ENCODE results near the gene FIP1L1.
"Not testable (repeated sequence)": the region's sequence is repeated elsewhere in the genome, so short reads cannot be mapped to it uniquely, and the experiment has no call there.

FIP1L1 gene, protein sequence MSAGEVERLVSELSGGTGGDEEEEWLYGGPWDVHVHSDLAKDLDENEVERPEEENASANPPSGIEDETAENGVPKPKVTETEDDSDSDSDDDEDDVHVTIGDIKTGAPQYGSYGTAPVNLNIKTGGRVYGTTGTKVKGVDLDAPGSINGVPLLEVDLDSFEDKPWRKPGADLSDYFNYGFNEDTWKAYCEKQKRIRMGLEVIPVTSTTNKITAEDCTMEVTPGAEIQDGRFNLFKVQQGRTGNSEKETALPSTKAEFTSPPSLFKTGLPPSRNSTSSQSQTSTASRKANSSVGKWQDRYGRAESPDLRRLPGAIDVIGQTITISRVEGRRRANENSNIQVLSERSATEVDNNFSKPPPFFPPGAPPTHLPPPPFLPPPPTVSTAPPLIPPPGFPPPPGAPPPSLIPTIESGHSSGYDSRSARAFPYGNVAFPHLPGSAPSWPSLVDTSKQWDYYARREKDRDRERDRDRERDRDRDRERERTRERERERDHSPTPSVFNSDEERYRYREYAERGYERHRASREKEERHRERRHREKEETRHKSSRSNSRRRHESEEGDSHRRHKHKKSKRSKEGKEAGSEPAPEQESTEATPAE

GRCh38 chr4:53377319-53378170 lies at the start of gene FIP1L1:
TSS of gene FIP1L1 (plus strand) at chr4:53377641. CDS start at chr4:53377839, 198 bp downstream.
- peak; percentile 92 for DNase-seq

- DNase-seq, result not testable (repeated sequence)
Observed at GRCh38 chr4:53334916-53335315, 42.5 kb upstream of the FIP1L1 start.

DNA sequence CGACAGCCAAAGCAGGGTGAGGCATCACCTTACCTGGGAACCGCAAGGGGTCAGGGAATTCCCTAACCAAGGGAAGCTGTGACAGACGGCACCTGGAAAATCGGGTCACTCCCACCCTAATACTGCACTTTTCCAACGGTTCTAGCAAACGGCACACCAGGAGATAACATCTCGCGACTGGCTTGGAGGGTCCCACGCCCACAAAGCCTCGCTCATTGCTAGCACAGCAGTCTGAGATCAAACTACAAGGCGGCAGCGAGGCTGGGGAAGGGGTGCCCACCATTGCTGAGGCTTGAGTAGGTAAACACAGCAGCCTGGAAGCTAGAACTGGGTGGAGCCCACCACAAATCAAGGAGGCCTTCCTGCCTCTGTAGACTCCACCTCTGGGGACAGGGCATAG lies 37.3 kb upstream of the FIP1L1 start:
- DNase-seq, result not testable (repeated sequence)

- DNase-seq, result not testable (repeated sequence)
Observed at GRCh38 chr4:53346392-53346791, 31.0 kb upstream of the FIP1L1 start.

DNA sequence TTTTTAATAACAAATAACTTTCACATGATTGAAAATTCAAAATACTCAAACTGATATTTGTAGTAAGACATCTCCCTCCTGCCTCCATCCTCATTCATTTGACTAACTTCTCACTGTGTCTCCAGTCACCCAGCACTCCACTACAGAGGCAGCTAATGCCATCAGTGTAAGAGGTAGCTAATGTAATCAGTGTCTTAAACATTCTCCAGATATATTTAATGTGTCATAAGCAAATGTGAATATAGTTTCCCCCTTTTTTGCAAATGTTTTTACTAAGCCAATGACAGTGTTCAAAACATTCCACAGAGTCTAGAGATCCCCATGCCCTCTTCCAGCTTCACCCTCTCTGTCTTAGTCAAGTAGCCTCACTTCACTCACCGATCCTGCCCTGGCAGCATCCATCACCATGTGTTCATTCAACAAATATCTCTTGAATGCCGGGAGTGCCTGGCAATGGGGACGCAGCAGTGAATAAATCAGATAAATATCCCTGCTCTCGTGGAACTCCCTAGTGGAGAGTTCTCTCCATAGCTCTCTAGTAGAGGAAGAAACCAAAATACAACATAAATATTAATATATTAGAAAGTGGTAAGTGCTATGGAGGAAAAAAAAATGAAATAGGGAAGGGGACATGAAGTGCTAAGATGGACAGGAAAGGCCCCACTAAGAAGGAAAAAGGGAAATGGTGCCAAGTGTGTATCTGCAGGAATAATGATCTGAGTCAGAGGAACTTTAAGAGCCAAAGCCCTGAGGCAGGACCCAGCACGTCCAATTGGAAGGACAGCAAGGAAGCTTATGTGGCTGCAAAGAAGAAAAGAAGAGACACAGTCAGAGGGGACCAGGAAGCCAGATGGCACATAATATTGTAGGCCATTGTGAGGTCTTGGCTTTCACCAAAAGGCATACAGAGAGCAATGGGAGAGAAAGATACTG lies 30.3 kb upstream of the FIP1L1 start:
- DNase-seq, result no peak

DNA sequence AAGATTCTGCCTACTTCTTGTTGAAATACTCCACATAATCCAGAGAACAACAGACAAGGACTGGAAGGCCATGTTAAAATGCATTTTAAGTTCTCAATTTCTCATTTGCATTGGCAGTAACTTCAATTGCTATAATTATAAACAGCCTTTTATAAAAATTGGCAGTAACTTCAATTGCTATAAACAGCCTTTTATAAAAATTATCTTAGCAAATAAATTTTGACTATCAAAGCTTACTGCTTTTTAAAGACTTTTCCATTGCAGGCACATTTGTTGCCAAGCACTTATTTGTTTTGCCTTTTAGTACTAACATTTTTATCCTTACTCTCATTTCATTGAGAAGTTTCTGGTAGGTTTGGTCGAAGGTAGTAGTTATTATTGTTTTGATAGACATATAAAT lies 29.4 kb upstream of the FIP1L1 start:
- DNase-seq, result no peak

DNA sequence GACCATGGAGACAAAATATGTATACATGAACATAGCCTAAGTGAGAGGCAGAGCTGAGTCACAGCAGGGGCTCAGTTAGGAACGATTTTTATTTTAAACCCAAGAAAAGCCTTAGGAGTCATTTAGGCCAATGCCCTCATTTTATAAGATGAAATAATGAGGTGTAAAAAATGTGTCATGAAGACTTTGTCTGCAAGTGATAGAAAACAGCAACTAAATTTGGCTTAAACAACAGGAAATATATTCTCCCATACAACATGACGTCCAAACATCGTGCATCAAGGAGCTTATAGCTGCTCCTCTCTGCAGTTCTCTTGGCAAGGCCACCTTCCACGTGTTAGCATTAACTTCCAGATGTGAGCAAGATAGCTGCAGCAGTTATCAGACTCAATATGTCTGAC lies 28.4 kb upstream of the FIP1L1 start:
- no peak for DNase-seq

DNA sequence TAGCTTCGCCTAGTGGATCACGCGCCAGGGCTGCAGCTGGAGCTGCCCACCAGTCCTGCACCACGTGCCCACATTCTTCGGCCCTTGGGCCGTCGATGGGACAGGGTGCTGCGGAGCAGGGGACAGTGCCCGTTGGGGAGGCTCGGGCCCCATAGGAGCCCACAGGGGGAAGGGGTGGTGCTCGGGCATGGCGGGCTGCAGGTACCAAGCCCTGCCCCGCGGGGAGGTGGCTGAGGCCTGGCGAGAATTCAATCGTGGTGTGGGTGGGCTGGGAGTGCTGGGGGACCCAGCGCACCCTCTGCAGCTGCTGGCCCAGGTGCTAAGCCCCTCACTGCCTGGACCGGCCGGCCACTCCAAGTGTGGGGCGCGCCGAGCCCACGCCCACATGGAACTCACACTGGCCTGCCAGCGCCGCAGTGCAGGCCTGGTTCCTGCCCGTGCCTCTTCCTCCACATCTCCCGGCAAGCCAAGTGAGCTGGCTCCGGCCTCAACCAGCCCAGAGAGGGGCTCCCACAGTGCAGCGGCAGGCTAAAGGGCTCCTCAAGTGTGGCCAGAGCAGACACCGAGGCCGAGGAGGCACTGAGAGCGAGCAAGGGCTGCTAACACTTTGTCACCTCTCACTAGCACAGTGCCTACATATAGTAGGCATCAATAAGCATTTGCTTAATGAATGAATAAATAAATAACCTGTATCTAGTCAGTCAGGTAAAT lies 23.3 kb upstream of the FIP1L1 start:
- DNase-seq, result no peak

DNA sequence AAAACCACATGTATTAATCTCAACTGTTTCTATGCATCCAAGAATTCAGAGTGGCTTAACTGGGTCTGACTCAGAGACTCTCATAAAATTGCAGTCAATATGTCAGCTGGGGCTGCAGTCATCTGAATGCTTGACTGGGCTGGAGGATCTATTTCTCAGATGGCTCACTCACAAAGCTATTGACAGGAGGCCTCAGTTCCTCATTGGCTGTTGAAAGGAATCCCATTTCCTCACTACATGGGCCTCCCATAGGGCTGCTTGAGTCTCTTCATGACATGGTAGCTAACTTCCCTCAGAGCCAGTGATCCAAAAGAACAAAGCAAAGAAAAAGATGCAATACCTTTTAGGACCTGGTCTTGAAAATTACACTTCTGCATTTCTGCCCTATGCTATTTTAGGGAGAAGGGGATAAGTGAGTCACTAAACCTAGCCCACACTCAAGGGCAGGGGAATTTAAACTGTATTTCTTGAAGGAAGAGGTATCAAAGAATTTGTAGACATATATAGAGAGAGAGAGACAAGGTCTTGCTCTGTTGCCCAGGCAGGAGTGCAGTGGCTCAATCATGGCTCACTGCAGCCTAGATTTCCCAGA lies 21.4 kb upstream of the FIP1L1 start:
- DNase-seq, result no peak

- DNase-seq, result no peak
Observed at GRCh38 chr4:53361451-53361850, 16.0 kb upstream of the FIP1L1 start.

- no peak for DNase-seq
Observed at GRCh38 chr4:53362093-53362492, 15.3 kb upstream of the FIP1L1 start.

DNA sequence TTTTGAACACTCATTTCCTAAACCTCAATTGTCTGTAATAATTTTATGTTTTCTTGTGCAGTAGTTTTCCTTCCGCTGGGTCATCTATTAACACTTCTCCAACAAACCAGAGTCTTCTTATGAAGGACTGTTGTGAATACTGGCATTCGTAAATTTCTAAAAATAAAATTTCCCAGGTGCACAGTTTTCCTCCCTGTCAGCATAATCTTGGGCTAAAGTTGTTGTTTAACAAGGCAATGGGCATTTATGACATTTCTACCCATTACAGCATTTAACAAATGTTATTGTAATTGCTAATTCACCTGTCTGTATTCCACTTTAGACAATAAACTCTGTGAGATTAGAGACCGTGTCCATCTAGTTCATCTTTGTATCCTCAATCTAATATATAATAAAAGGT lies 12.8 kb upstream of the FIP1L1 start:
- DNase-seq, result no peak

DNA sequence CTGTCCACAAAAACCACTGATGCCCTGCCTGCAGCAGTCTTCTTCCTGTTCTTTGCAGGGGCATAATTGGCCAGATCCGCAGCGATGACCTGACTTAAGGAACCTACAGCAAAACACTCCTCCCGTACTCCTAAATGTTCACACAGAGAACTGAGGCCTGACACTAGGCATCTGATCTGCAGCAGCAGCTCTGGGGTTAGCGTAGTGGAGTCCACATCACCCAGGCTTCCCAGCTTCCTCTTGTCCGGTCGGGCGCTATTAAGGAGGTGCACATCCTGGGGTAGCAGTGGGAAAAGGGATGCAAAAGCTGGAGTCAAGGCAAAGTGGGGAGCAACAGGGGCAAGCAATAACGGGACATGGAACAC lies 12.3 kb upstream of the FIP1L1 start:
- DNase-seq, result no peak

DNA sequence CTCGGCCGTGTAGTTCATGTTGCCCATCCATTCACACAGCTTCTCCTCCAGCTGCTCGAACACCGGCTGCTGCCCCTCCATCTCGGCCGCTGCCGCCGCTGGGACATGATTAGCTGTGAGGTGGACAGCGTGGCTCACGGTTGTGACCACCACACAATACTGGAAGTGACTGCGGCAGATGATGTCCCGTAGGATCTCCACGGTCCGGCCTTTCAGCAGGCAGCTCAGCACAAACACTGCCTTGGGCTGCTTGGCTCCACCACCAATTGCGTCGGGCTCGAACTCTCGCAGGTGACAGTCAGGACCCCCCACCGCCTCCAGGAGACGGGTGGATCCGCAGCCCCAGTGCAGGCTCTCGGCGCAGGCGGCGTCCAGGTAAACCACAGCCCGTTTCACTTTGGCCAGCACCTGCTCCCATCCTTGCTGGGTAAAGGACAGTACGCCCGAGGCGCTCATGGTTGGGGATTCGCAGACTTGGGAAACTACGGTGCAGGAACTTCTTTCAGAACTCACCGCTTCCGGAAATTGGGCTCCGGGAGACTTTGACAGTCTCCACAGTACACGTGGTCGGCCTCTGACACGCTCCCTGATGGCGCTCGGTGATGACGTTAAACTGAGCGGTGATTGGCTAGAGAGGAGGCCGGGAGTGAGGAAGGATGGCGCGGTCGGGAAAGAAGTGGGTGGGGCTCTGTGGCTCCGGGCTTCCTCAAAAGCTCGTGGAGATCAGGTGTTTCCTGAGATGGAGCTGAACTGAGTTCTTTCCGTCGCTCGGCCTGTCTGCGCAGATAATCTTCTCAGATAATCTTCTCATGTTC lies 11.7 kb upstream of the FIP1L1 start, which contains the start of gene SCFD2:
SCFD2 (minus strand) TSS at position 576 of the 815 bp plus-strand sequence.
- DNase-seq, result peak; percentile 97

DNA sequence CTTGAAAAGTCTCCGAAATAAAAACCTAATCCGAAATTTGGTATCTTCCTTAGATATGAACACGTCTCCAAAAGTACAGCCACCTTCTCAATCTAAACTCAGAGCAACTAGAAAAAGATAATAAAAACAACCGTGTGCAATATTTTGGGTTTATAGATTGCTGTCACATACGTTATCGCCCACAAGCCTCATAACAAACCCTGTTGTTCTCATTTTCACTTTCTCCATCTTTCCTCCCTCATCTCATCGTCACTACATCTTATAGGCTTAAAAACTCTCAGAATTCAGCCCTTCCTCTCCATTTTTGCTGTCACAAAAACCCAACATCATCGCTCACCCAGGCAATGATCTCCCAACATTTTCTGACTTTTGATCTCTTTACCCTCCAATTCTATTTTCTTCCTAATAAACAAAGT lies 11.1 kb upstream of the FIP1L1 start:
- DNase-seq, result no peak

- no peak for DNase-seq
Observed at GRCh38 chr4:53367721-53368120, 9.7 kb upstream of the FIP1L1 start.

DNA sequence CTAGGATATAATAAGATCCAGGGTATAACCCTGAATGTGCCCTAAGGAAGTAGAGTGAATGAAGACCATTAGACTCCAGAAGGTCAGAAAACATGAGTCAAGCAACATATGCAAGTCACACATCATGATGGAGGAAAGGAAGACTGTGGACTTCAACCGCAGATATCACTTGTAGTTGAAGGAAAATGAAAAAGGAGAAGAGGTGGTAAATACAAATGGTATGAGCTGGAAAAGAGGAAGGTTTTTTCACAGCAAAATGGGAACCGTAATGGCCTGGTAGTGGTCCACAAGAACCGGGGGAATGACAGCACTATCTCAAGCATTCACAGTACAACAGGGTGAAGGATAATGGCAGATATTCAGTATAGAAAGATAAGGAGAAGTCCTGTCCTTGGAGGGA lies 6.4 kb upstream of the FIP1L1 start:
- no peak for DNase-seq

GRCh38 chr4:53371843-53372521 lies 5.5 kb upstream of the FIP1L1 start:
- no peak for DNase-seq

DNA sequence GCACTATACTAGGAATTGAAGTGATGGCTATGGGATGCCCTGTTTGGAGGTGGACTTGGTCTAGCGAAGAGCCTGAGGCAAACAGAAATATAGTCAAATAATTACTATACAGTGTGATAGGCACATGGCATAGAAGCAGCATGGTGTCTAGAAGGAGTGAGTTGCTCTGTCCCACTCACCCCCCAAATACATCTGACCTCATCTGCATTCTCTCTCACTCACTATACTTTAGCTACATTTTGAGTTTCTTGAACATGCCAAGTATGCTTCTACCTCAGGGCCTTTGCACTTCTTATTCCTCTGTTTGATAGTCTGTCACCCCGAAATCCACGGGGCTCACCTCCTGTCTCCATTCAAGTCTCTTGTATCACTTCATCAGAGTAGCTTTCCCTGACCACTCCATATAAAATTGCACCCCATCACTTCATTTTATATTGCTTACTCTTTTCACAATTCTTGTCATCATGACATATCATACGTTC lies 2.6 kb upstream of the FIP1L1 start:
- DNase-seq, result no peak

DNA sequence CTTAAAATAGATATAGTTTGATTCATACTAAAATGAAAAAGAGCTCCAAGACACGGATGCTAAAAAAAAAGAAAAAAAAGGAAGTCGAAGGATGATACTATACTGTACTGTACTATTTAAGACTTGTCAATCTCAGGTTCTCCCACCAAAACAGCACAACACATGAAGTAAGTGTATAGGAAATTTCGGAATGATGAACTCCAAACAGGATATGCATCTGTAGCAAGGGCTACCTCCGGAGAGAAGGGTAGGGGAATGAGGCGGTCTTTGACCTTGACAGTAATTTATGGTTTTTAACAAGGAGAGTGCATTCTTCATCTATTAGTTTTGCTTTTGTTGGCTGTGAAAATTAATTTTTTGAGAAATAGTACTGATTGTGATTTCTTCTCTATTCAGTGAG lies 541 bp upstream of the FIP1L1 start:
- no peak for DNase-seq

Measured in NCI-H1092 (cell line).